Brain pericyte (primary cell): ENCODE results near the gene SLAMF9.

ENCODE experiments used
- DNase-seq: peaks from one replicate; pipeline ENCODE4 v3.0.0-alpha.2; 2012; ENCODE audit warnings: low read depth, low spot score

The SLAMF9 gene

GRCh38 chr1:159974350-159974965 lies 20.4 kb upstream of the SLAMF9 start:
- DNase-seq, result no peak

GRCh38 chr1:159973350-159973940 lies 19.4 kb upstream of the SLAMF9 start:
- no peak for DNase-seq

- DNase-seq, result no peak
Measured at GRCh38 chr1:159972443-159973205, 18.6 kb upstream of the SLAMF9 start.

GRCh38 chr1:159970932-159971342 lies 16.9 kb upstream of the SLAMF9 start:
- DNase-seq, result no peak

GRCh38 chr1:159968901-159969300 lies 14.9 kb upstream of the SLAMF9 start:
- DNase-seq, result no peak

- DNase-seq, result no peak
Measured at GRCh38 chr1:159965263-159965662, 11.2 kb upstream of the SLAMF9 start.

GRCh38 chr1:159964144-159964543 lies 10.1 kb upstream of the SLAMF9 start:
- DNase-seq, result no peak

GRCh38 chr1:159962176-159962575 lies 8.1 kb upstream of the SLAMF9 start:
- DNase-seq, result no peak

- DNase-seq, result no peak
Measured at GRCh38 chr1:159961636-159962035, 7.6 kb upstream of the SLAMF9 start.

GRCh38 chr1:159960721-159961381 lies 6.8 kb upstream of the SLAMF9 start:
- DNase-seq, result no peak

GRCh38 chr1:159959451-159959850 lies 5.4 kb upstream of the SLAMF9 start:
- DNase-seq, result no peak

- no peak for DNase-seq
Measured at GRCh38 chr1:159958719-159959380, 4.8 kb upstream of the SLAMF9 start.

- no peak for DNase-seq
Measured at GRCh38 chr1:159957824-159958268, 3.8 kb upstream of the SLAMF9 start.

- no peak for DNase-seq
Measured at GRCh38 chr1:159955456-159955855, 1.4 kb upstream of the SLAMF9 start.

GRCh38 chr1:159952932-159953331 lies 1.1 kb downstream of the SLAMF9 start:
- no peak for DNase-seq

GRCh38 chr1:159951551-159951950 lies 2.5 kb downstream of the SLAMF9 start:
- no peak for DNase-seq

- no peak for DNase-seq
Measured at GRCh38 chr1:159951016-159951415, 3.0 kb downstream of the SLAMF9 start.

- no peak for DNase-seq
Measured at GRCh38 chr1:159949981-159950381, 4.1 kb downstream of the SLAMF9 start.

- no peak for DNase-seq
Measured at GRCh38 chr1:159949123-159949522, 4.9 kb downstream of the SLAMF9 start.

- no peak for DNase-seq
Measured at GRCh38 chr1:159947942-159948341, 6.1 kb downstream of the SLAMF9 start.

- DNase-seq, result no peak
Measured at GRCh38 chr1:159946242-159947187, 7.5 kb downstream of the SLAMF9 start.
